Parietal lobe (tissue), 1 donor: ENCODE results near the gene INSIG1. TPM values are rescaled to one million over a fixed set of nuclear protein-coding genes. Genes with fewer than 3 reads are reported as not detected.

Source experiments
- total RNA-seq: library from RNA; depleted of rRNA; stranded (reverse); fragments of >200 nt; gene quantifications from one replicate; pipeline ENCODE4 v1.2.3, GENCODE V29; 2014

INSIG1 gene
- total RNA-seq: 106 TPM

GRCh38 chr7:155297517-155298287 lies at the start of gene INSIG1:
TSS of gene INSIG1 (plus strand) at chr7:155297878. CDS start at chr7:155298286, 408 bp downstream.

Other genes starting within 250 kb of the INSIG1 start
- gene HTR5A, start 227.6 kb upstream of the INSIG1 start, total RNA-seq: 0.94 TPM
- not detected for gene EN2, start 160.3 kb downstream of the INSIG1 start, total RNA-seq
- not detected for gene CNPY1, start 248.7 kb downstream of the INSIG1 start, total RNA-seq